ENCODE data around the gene SLC29A4.
A peak's percentile ranks its signal among the peaks of the same experiment; 100 is the strongest.

- TF ChIP-seq, protein P1, sequence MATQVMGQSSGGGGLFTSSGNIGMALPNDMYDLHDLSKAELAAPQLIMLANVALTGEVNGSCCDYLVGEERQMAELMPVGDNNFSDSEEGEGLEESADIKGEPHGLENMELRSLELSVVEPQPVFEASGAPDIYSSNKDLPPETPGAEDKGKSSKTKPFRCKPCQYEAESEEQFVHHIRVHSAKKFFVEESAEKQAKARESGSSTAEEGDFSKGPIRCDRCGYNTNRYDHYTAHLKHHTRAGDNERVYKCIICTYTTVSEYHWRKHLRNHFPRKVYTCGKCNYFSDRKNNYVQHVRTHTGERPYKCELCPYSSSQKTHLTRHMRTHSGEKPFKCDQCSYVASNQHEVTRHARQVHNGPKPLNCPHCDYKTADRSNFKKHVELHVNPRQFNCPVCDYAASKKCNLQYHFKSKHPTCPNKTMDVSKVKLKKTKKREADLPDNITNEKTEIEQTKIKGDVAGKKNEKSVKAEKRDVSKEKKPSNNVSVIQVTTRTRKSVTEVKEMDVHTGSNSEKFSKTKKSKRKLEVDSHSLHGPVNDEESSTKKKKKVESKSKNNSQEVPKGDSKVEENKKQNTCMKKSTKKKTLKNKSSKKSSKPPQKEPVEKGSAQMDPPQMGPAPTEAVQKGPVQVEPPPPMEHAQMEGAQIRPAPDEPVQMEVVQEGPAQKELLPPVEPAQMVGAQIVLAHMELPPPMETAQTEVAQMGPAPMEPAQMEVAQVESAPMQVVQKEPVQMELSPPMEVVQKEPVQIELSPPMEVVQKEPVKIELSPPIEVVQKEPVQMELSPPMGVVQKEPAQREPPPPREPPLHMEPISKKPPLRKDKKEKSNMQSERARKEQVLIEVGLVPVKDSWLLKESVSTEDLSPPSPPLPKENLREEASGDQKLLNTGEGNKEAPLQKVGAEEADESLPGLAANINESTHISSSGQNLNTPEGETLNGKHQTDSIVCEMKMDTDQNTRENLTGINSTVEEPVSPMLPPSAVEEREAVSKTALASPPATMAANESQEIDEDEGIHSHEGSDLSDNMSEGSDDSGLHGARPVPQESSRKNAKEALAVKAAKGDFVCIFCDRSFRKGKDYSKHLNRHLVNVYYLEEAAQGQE (IDR thresholded peaks at IDR 0.05; ENCODE audit: insufficient read depth in 1 of 2, low read depth in 2 of 2, low read length in 1 of 2): no peak
- TF ChIP-seq, protein P2, sequence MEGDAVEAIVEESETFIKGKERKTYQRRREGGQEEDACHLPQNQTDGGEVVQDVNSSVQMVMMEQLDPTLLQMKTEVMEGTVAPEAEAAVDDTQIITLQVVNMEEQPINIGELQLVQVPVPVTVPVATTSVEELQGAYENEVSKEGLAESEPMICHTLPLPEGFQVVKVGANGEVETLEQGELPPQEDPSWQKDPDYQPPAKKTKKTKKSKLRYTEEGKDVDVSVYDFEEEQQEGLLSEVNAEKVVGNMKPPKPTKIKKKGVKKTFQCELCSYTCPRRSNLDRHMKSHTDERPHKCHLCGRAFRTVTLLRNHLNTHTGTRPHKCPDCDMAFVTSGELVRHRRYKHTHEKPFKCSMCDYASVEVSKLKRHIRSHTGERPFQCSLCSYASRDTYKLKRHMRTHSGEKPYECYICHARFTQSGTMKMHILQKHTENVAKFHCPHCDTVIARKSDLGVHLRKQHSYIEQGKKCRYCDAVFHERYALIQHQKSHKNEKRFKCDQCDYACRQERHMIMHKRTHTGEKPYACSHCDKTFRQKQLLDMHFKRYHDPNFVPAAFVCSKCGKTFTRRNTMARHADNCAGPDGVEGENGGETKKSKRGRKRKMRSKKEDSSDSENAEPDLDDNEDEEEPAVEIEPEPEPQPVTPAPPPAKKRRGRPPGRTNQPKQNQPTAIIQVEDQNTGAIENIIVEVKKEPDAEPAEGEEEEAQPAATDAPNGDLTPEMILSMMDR (IDR thresholded peaks at IDR 0.05): no peak
- TF ChIP-seq POLR2AphosphoS5 (IDR thresholded peaks at IDR 0.05; ENCODE audit: low read depth, low read length) (0 out of 2 replicates have a peak, but pooled peaks have one; percentile 23), SIN3A (IDR thresholded peaks at IDR 0.05; ENCODE audit: borderline replicate concordance, insufficient read depth, low read depth, low read length) (no peak), TCF7L2 (IDR thresholded peaks at IDR 0.05; ENCODE audit: low read depth, low read length) (no peak)
Observed at GRCh38 chr7:5350600-5351385, 68.0 kb downstream of the SLC29A4 start.
